ENCODE results near the gene IFT20.

IFT20 gene

DNA sequence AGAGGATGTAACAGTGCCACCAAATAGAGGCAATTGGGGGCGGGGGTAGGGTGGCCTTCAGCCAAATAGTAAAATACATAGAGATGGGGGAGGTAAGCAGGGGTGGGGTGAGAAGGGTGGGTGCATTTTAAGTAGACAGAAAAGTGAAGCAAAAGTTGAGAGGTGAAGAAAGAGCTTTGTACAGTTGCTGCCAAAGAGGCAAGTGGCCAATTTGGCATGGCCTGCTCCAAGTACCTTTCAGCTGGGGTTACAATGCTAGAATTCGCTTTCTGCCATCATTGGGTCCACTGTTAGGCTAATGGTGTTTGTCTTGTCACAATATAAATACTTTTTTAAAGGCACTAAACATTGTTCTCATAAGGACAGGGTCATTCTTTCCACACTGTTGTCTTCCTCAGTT lies 21.4 kb downstream of the IFT20 start:
- Histone ChIP-seq H3K27ac (ENCODE audit: extremely low read depth, low read depth, low read length) (no peak overlapping the region), H3K36me3 (ENCODE audit: control insufficient read depth in 2 of 2, insufficient read depth in 1 of 2, low read length in 2 of 2) (no peaks in the 10 kb centered on the region), H3K4me3 (ENCODE audit: low read depth, low read length) (no peak overlapping the region), H3K9me3 (ENCODE audit: control insufficient read depth, insufficient read depth, low read depth, low read length) (no peaks in the 10 kb centered on the region), H3K4me1 (ENCODE audit: control insufficient read depth, insufficient read depth, low read length) (peaks cover 4% of the 10 kb centered on the region)
- CTCF ChIA-PET: interaction anchor here (0.6 to 1.3 kb wide), 2 partner anchors 62 to 388 kb away, joined by 3 to 4 read pairs; no protein-coding TSS in a partner anchor
- POLR2A ChIA-PET: no interaction called here
- TF ChIP-seq ZNF121 (tag by site-specific recombination; IDR thresholded peaks at IDR 0.05): no peak
- TF ChIP-seq, protein P1, sequence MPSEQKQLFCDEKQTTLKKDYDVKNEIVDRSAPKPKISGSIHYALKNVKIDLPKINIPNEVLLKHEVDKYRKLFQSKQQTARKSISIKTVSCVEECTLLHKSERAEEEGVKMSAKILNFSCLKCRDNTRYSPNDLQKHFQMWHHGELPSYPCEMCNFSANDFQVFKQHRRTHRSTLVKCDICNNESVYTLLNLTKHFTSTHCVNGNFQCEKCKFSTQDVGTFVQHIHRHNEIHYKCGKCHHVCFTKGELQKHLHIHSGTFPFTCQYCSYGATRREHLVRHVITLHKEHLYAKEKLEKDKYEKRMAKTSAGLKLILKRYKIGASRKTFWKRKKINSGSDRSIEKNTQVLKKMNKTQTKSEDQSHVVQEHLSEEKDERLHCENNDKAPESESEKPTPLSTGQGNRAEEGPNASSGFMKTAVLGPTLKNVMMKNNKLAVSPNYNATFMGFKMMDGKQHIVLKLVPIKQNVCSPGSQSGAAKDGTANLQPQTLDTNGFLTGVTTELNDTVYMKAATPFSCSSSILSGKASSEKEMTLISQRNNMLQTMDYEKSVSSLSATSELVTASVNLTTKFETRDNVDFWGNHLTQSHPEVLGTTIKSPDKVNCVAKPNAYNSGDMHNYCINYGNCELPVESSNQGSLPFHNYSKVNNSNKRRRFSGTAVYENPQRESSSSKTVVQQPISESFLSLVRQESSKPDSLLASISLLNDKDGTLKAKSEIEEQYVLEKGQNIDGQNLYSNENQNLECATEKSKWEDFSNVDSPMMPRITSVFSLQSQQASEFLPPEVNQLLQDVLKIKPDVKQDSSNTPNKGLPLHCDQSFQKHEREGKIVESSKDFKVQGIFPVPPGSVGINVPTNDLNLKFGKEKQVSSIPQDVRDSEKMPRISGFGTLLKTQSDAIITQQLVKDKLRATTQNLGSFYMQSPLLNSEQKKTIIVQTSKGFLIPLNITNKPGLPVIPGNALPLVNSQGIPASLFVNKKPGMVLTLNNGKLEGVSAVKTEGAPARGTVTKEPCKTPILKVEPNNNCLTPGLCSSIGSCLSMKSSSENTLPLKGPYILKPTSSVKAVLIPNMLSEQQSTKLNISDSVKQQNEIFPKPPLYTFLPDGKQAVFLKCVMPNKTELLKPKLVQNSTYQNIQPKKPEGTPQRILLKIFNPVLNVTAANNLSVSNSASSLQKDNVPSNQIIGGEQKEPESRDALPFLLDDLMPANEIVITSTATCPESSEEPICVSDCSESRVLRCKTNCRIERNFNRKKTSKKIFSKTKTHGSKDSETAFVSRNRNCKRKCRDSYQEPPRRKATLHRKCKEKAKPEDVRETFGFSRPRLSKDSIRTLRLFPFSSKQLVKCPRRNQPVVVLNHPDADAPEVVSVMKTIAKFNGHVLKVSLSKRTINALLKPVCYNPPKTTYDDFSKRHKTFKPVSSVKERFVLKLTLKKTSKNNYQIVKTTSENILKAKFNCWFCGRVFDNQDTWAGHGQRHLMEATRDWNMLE (tag by site-specific recombination; conservative IDR thresholded peaks at IDR 0.05; ENCODE audit: low read depth): no peak
- TF ChIP-seq, protein P2, sequence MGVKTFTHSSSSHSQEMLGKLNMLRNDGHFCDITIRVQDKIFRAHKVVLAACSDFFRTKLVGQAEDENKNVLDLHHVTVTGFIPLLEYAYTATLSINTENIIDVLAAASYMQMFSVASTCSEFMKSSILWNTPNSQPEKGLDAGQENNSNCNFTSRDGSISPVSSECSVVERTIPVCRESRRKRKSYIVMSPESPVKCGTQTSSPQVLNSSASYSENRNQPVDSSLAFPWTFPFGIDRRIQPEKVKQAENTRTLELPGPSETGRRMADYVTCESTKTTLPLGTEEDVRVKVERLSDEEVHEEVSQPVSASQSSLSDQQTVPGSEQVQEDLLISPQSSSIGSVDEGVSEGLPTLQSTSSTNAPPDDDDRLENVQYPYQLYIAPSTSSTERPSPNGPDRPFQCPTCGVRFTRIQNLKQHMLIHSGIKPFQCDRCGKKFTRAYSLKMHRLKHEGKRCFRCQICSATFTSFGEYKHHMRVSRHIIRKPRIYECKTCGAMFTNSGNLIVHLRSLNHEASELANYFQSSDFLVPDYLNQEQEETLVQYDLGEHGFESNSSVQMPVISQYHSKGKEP (tag by site-specific recombination; IDR thresholded peaks at IDR 0.05): no peak
- no peak for TF ChIP-seq KLF16 (tag by site-specific recombination; IDR thresholded peaks at IDR 0.05)
- TF ChIP-seq ZNF274 (IDR thresholded peaks at IDR 0.05; ENCODE audit: low read length): no peak
- no peak for TF ChIP-seq ZNF274 (tag by site-specific recombination; IDR thresholded peaks at IDR 0.05; ENCODE audit: borderline replicate concordance)
- no peak for TF ChIP-seq PRDM1 (tag by site-specific recombination; IDR thresholded peaks at IDR 0.05)
- TF ChIP-seq ZFP37 (tag by site-specific recombination; IDR thresholded peaks at IDR 0.05): no peak
- no peak for TF ChIP-seq ZNF426 (tag by site-specific recombination; IDR thresholded peaks at IDR 0.05)
- TF ChIP-seq, protein P3, sequence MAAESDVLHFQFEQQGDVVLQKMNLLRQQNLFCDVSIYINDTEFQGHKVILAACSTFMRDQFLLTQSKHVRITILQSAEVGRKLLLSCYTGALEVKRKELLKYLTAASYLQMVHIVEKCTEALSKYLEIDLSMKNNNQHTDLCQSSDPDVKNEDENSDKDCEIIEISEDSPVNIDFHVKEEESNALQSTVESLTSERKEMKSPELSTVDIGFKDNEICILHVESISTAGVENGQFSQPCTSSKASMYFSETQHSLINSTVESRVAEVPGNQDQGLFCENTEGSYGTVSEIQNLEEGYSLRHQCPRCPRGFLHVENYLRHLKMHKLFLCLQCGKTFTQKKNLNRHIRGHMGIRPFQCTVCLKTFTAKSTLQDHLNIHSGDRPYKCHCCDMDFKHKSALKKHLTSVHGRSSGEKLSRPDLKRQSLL (tag by site-specific recombination; IDR thresholded peaks at IDR 0.05): no peak
- TF ChIP-seq ZNF624 (tag by site-specific recombination; IDR thresholded peaks at IDR 0.05): no peak
- TF ChIP-seq ZNF292 (tag by site-specific recombination; IDR thresholded peaks at IDR 0.05; ENCODE audit: borderline replicate concordance, low read depth): no peak
- no peak for TF ChIP-seq HOXC10 (CRISPR knock-in tag; IDR thresholded peaks at IDR 0.05)
- no peak for TF ChIP-seq ZNF146 (tag by site-specific recombination; IDR thresholded peaks at IDR 0.05)

DNA sequence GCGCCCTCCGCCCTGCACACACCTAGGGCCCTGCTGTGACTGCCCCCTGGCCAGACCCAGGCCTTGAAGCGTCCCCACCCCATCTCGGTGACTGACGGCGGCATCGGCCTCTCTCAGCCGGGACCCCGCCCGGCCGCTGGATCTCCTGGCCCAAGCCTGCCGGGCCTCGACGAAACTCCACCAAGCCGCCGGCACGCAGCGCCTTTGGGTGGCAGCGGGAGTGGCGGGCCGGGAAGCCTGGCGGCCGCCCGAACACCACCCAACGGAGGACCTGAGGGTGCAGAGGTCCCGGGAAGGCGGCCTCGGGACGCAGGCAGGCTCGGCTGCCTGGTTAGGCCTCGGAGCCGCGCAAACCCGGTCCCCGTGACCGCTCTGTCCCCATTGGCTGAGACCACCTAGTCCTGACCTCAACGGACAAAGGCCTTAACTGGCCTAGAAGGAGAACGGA lies 28.3 kb downstream of the IFT20 start:
- no peak overlapping the region for H3K4me3 ChIP-seq (ENCODE audit: low read depth, low read length)
- ChIA-PET POLR2A (no interaction called here), CTCF (no interaction called here)
- TF ChIP-seq ZNF561 (tag by site-specific recombination; IDR thresholded peaks at IDR 0.05; ENCODE audit: borderline replicate concordance): no peak
- TF ChIP-seq ZNF707 (tag by site-specific recombination; IDR thresholded peaks at IDR 0.05): no peak
- no peak for TF ChIP-seq ZNF768 (tag by site-specific recombination; IDR thresholded peaks at IDR 0.05)
- TF ChIP-seq ZFP3 (tag by site-specific recombination; IDR thresholded peaks at IDR 0.05; ENCODE audit: low read depth): no peak
- no peak for TF ChIP-seq PRDM1 (tag by site-specific recombination; IDR thresholded peaks at IDR 0.05)
- TF ChIP-seq, protein P4, sequence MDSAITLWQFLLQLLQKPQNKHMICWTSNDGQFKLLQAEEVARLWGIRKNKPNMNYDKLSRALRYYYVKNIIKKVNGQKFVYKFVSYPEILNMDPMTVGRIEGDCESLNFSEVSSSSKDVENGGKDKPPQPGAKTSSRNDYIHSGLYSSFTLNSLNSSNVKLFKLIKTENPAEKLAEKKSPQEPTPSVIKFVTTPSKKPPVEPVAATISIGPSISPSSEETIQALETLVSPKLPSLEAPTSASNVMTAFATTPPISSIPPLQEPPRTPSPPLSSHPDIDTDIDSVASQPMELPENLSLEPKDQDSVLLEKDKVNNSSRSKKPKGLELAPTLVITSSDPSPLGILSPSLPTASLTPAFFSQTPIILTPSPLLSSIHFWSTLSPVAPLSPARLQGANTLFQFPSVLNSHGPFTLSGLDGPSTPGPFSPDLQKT (IDR thresholded peaks at IDR 0.05; ENCODE audit: borderline replicate concordance, low read depth, low read length): no peak
- TF ChIP-seq ZBTB8A (tag by site-specific recombination; IDR thresholded peaks at IDR 0.05): no peak
- TF ChIP-seq, protein P5, sequence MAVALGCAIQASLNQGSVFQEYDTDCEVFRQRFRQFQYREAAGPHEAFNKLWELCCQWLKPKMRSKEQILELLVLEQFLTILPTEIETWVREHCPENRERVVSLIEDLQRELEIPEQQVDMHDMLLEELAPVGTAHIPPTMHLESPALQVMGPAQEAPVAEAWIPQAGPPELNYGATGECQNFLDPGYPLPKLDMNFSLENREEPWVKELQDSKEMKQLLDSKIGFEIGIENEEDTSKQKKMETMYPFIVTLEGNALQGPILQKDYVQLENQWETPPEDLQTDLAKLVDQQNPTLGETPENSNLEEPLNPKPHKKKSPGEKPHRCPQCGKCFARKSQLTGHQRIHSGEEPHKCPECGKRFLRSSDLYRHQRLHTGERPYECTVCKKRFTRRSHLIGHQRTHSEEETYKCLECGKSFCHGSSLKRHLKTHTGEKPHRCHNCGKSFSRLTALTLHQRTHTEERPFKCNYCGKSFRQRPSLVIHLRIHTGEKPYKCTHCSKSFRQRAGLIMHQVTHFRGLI (tag by site-specific recombination; IDR thresholded peaks at IDR 0.05): no peak
- TF ChIP-seq ZNF214 (tag by site-specific recombination; IDR thresholded peaks at IDR 0.05; ENCODE audit: borderline replicate concordance): no peak
- no peak for TF ChIP-seq ZNF626 (tag by site-specific recombination; IDR thresholded peaks at IDR 0.05)
- TF ChIP-seq YY2 (tag by site-specific recombination; IDR thresholded peaks at IDR 0.05): no peak
- no peak for TF ChIP-seq BCL11A (tag by site-specific recombination; IDR thresholded peaks at IDR 0.05; ENCODE audit: low read depth)
- H3K27ac ChIP-seq (ENCODE audit: extremely low read depth, low read depth, low read length): no peak overlapping the region
- H3K9me3 ChIP-seq (ENCODE audit: control insufficient read depth, insufficient read depth, low read depth, low read length): no peaks in the 10 kb centered on the region
- no peaks in the 10 kb centered on the region for H3K4me1 ChIP-seq (ENCODE audit: control insufficient read depth, insufficient read depth, low read length)
- H3K36me3 ChIP-seq (ENCODE audit: control insufficient read depth in 2 of 2, insufficient read depth in 1 of 2, low read length in 2 of 2): no peaks in the 10 kb centered on the region

Data from HEK293 (cell line).